GM12878 (cell line): Measurements from ENCODE around the gene POU3F2.

Experiments used
- MAX ChIP-seq: IDR thresholded peaks from 2 replicates; pipeline ENCODE4 v1.6.1; 2012; ENCODE audit warnings: low read depth, low read length, improper control_type of control experiment
- TF ChIP-seq, protein P1 (sequence below): IDR thresholded peaks from 2 replicates; pipeline ENCODE4 v1.6.1; 2011; ENCODE audit warnings: borderline replicate concordance, low read depth, mild to moderate bottlenecking, moderate library complexity, low read length; ENCODE audit not compliant: insufficient read depth, poor library complexity, severe bottlenecking

DNA sequence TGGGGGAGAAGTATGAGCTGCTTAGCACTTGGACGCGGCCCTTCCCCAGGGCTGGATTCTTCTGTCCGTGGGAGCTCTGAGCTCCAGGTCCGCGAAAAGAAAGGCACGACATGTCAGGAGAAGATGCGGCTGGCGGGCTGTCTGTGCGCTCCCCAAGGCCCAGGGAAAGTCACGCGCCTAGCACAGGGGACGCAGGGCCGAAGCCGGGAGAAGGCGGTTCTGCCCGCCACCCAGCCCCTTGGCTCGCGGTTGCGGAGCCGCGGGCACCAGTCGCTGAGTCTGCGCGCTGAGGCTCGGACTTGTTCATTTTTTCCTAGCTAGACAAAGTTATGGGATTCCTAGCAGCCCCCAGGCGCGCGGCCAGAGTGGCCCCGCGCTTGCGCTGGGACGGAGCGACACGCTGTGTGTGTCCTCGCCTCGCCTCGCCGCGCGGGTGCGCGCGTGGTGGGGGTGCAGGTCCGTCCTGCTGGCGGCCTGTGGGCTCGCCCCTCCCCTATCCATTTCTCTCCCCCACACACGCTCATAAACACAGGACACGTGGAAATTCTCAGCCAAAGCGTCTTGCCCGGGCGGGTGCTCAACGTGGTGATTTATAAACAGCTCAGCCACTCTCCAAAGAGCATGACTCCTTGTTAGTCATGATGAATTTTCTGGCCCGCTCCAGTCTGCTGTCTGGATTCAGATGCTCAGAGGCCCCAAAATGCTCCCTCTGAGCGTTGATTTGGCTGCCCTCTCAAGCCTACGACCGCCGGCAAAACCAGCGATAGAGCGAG, 1.9 kb upstream of the POU3F2 start:
- no peak for TF ChIP-seq MAX
- TF ChIP-seq, protein P1, sequence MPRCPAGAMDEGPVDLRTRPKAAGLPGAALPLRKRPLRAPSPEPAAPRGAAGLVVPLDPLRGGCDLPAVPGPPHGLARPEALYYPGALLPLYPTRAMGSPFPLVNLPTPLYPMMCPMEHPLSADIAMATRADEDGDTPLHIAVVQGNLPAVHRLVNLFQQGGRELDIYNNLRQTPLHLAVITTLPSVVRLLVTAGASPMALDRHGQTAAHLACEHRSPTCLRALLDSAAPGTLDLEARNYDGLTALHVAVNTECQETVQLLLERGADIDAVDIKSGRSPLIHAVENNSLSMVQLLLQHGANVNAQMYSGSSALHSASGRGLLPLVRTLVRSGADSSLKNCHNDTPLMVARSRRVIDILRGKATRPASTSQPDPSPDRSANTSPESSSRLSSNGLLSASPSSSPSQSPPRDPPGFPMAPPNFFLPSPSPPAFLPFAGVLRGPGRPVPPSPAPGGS: no peak
